Erythroblast (primary cell): ENCODE data around the gene SLF2.

Source experiments
- DNase-seq, 2 experiments: peaks; one replicate each; lab custom pipeline; 2025; lab: John Stamatoyannopoulos, UW
- GATA1 ChIP-seq: IDR thresholded peaks from 2 replicates; pipeline ENCODE4 v1.6.1; 2011; ENCODE audit warnings: low read depth, mild to moderate bottlenecking, control low read depth, low read length, moderate library complexity
- POLR2A ChIP-seq: IDR thresholded peaks from 2 replicates; pipeline ENCODE4 v1.6.1; 2011; ENCODE audit warnings: mild to moderate bottlenecking, low read length

The SLF2 gene

DNA sequence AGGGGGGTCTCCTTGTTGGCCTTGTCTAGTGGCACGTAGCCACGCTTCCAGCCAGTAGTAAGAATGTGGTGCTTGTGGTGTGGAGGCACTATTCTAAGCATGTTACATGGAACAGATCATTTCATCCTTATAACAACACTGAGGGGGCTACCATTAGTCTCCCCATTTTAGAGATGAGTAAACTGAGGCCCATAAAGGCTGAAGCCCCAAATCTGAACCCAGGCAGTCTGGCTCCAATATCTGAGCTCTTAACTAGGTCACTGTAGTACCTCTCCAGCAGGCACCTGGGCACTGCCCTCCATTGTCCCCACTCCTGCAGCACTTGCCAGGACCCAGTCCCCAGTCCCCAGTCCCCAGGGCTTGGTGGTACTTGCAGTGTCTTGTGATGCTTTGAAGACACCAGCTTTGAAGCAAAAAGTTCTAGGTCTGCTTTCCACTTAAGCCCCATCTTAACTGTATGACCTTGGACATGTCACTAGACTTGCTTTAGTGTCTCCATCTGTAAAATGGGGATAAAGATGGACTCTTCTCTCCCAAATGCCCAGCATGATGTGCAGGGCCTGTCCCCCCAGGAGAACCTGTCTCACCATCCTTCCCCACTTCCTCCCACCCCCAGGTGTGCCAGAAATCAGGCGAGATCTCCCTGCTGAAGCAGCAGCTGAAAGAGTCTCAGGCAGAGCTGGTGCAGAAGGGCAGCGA lies 93.3 kb downstream of the SLF2 start:
- TF ChIP-seq GATA1 = no peak
- no peak for TF ChIP-seq POLR2A
- no peak for DNase-seq

DNA sequence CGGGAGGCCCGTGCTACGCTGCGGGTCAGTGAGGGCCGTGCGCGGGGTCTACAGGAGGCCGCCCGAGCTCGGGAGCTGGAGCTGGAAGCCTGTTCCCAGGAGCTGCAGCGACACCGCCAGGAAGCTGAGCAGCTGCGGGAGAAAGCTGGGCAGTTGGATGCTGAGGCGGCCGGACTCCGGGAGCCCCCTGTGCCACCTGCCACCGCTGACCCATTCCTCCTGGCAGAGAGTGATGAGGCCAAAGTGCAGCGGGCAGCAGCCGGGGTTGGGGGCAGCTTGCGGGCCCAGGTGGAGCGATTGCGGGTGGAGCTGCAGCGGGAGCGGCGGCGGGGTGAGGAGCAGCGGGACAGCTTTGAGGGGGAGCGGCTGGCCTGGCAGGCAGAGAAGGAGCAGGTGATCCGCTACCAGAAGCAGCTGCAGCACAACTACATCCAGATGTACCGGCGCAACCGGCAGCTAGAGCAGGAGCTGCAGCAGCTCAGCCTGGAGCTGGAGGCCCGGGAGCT lies 93.9 kb downstream of the SLF2 start:
- no peak for DNase-seq
- TF ChIP-seq POLR2A (no peak), GATA1 (no peak)

DNA sequence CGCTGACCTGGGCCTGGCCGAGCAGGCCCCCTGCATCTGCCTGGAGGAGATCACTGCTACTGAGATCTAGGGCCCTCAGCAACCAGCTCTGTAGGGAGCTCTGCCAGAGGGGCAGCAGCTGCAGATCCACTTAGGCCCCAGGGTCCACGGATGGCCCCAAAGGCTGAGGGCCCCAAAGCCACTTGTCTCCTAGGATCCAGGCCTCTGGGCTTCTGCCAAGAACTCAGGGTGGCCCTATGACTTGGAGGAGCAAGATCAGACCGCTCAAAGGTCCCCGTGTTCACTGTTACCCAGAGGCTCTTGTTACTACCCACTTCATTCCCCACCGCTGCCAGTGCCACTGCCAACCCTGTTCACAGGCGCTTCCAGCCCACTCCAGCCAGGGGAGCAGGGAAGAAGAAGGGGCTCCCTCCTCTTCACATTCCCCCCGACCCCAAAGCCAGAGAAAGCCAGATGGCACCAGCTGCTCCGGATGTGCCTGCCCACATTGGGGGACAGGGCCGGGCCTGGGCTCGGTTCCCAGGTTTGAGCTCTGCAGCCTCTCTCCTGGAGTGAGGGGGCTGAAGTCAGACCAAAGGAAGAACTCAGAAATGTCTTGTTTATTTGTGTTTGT lies 94.4 kb downstream of the SLF2 start:
- TF ChIP-seq GATA1 = no peak
- no peak for TF ChIP-seq POLR2A
- no peak for DNase-seq

DNA sequence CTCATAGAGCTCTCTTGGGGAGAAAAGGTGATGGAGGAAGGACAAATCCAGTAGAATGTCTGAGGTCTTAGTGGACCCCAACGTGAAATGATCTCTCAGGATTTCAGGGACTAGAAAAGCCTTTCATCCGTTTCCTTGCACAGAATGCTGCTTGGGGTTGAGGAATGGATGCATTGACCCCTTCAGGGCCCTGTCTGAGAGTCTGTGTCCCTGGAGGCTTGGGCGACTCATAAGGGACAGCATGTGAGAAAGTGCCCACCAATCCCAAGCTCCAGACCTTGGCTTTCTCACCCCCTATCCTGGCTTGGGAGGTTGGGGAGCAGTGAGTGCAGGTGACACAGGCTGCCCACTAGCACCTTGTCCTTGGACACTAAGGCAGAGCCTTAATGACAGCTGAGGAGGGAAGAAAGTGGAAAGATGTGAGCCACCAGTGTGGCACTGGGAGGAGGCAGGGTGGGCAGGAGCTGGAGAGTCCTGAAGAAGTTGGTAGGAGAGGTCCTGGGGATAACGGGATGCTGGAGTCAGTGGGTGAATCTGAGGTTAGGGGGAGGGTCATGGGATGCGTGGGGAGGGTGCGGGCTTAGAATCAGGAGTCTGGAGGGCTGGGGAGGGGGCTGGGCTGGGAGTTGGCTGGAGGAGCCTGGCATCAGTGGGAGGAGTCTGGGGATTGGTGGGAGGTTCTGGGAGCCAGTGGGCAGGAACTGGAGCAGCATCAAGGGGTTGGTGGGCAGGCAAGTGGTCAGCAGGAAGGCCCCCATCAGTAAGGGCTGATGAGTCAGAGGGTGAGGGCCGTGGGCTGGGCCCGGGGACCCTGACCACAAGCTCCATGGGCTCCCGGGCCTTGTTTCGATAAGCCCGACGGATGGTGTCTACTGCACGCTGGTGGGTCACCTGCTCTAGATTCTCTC lies 95.4 kb downstream of the SLF2 start:
- no peak for TF ChIP-seq GATA1
- no peak for TF ChIP-seq POLR2A
- DNase-seq = no peak

DNA sequence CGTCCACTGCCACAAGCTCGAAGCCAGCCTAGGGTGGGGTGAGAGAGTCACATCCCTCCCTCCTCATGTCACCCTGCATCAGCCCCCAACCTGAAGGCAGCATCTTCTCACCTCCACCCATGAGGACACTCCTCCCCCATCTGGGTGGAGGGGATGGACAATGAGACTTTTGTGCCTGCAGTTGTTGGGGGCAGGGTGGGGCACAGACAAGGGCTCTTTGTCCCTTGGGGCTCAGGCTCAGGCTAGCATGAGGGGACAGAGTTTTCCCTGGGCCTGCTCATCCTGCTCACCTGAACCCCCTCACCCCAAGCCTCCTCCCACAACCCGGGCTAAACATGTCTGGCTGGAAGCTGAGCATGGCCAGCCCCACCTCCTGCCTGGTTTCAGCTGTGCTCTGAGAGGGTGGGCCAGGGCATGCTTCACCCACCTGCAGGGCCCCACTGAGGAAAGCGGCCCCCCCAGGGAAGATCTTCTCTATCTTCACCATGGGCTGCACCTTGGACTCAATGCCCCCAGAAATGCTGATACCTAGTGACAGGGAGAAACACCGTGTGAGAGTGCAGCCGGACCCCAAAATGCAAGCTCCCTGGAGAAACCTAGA lies 96.2 kb downstream of the SLF2 start:
- no peak for DNase-seq
- TF ChIP-seq GATA1 (no peak), POLR2A (no peak)

DNA sequence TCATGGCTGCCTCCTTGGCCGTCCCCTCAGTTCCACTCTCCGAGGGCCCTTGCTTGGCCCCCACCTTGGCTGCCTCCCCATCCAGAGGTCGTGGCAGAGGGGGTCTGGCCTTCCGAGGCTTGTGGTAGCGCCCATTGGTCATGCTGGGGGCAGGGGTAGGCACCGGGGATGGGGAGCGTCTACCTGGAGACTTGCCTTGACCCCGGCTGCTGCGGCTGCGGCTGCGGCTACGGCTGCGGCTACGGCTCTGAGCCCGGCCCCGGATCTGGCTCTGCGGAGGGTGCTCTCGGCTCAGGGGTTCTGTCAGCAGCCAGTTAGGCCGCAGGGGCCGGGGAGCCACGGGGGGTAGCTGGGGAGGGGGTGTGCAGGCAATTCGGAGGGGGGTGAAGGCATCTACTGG lies 97.6 kb downstream of the SLF2 start:
- TF ChIP-seq POLR2A (no peak), GATA1 (no peak)
- no peak for DNase-seq

DNA sequence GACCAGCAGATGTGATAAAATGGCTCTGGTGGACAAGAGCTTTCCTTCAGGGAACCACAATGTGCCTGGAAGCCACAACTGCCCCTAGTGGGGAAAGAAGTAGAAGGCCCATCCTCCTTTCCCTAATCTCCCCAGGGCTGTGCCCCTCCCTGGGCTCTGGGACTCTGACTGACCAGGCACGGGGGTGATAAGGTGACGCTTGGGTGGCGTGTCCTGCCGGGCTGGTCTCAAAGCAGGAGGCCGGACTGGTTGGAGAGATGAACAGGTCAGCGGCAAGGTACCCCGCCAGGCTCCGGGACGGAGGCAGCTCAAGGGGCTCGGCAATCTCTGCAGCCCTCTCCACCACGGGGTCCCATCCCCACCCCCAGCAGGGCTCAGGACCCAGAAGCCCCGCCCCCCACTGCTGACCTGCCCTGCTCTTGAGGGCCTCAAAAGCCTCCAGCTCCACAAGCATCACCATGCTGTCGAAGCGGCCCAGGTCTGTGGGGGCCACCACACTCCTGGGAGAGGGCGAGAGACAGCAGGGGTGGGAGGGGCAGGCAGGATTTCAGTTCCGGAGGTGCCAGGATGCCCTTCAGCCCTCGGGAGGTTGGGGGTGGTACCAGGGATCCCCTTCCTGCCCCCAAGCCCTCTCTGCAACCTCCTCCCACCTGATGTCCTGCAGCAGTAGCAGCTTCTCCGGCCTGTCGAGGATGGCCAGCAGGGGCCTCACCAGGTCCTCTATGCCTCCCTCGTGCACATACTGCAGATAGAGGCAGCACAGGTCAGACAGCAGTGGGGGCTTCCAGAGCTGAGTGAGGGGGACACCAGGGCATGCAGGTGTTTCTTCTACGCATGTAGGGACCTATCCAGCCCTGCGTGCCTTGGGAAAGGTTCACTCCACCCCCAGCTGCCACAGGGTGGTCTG lies 99.0 kb downstream of the SLF2 start:
- no peak for TF ChIP-seq POLR2A
- TF ChIP-seq GATA1 = no peak
- DNase-seq = peak; percentile 56 to 62

DNA sequence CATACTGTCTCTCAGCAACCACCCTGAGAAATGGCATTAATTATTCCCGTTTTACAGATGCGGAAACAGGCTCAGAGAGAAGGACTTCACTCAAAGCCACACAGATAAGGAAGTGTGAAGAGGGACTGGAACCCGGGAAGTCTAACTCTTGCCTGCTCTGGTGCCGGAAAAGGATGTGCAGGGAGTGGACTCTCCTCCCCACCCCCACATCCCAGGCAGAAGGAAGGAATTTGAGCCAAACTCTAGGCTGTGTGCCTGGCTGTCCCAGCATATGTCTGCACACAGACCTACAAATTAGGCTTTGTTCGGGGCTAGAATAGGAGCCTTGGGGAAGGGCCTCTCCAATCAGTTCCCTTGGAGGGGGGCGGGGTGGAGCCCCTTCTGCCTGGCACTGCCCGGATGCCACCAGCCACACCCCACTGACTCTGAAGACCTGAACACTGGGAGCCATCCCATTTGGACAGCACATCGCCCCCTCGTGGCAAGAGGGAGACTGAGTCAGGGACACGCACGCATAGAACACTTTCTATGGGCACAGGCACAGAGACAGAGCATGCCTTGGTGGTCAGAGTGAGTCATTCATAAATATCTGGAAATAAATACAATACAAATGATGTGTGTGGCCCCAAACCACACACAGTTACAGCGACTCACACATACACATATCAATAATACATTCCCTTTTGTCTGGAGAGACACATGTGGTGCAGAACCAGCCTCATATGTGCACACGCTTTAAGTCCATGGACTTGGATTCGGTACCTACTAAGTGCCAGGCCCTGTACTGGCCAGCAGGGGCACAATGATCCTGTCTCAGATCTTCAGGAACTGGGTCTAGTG lies 100.0 kb downstream of the SLF2 start:
- no peak for TF ChIP-seq GATA1
- TF ChIP-seq POLR2A = no peak
- peak; percentile 83 to 85 for DNase-seq

DNA sequence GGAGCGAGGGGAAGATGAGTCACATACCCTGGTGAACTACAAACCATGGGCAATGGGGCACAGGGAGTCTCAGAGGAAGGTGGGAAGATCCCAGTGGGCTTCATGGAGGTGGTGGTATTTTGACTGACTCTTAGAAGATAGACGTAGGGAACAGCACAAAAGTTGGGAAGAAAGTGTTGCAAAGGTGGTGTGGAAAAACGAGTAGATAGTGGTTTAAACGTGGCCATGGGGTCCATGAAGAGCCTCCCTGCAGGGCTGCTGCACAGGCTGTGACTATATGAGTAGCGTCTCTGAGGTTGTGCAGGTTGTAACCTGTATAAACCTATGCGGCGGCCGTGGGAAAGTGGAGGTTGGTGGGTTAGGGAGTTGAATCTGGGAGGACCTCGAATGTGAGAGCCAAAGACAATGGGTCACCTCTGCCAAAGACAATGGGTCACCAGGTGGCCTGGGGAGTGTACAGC lies 100.6 kb downstream of the SLF2 start:
- TF ChIP-seq GATA1 (no peak), POLR2A (no peak)
- no peak for DNase-seq

DNA sequence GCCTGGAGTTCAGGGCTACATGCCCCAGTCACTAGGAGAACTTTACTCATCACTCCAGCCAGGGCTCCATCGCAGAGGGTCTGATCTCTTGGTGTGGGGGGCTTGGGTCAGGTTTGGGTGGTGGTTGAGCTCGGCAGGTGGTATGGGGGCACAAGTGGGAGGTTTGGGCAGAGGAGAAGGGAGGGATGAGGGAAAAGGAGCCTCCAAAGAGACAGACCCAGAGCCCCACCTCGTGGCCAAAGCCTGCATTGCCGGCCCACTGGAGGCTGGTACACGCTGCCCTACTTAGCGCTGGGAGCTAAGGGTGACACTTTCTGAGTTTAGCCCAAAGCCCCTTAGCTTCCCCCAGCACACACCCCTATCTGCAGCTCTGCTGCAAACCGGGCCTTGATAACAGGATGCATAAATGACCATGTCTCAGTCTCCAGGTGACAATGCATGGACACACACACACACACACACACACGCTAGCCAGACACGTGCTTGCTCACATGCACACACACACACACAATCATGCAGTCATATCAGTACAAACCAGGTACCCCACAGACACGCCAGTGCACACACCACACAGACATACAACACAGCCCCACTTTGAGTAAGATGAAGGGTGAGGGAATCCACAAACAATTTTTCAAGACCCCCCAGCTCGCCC lies 101.6 kb downstream of the SLF2 start:
- no peak for TF ChIP-seq POLR2A
- no peak for TF ChIP-seq GATA1
- DNase-seq = peak; percentile 53 to 79
